IMR-90 (cell line): Measurements from ENCODE around the gene OR10G7. TPM values are rescaled to one million over a fixed set of nuclear protein-coding genes. Genes with fewer than 3 reads are reported as not detected.

ENCODE experiments used
- ATAC-seq: fragments of 200-7000 bp; cut with Tn5 transposase; 2 replicates; pipeline ENCODE4 v1.9.1; 2020; ENCODE audit warnings: low read depth, mild to moderate bottlenecking, moderate library complexity
- BruUV-seq: library from RNA; stranded (reverse); fragments of 400-500 nt; replicated peaks from 2 replicates; lab custom pipeline; 2021; lab: Mats Ljungman, UMichigan
- CTCF ChIA-PET: fragments of 300-600 bp; formaldehyde crosslinking; extraction: SDS; loops from one replicate; lab custom pipeline; 2021; ENCODE audit warnings: antibody characterized with exemption; lab: Yijun Ruan, JAX
- POLR2A ChIA-PET: fragments of 300-600 bp; sonication (Branson Sonifier 250); formaldehyde crosslinking; loops from one replicate; lab custom pipeline; 2022; ENCODE audit warnings: antibody characterized with exemption; ENCODE audit not compliant: unreplicated experiment; lab: Charles Lee
- DNase-seq: peaks from one replicate; pipeline ENCODE4 v3.0.0; 2013
- H2AFZ ChIP-seq: replicated peaks from 2 replicates; pipeline ENCODE3; 2013; ENCODE audit warnings: low read length, mild to moderate bottlenecking; ENCODE audit not compliant: poor library complexity
- H2AK5ac ChIP-seq: 2 replicates; pipeline ENCODE4 v1.6.1; 2013; ENCODE audit warnings: low read depth, low read length, inconsistent platforms
- H2AK9ac ChIP-seq: replicated peaks from 2 replicates; pipeline ENCODE3; 2013; ENCODE audit warnings: mild to moderate bottlenecking, low read depth, low read length, moderate library complexity; ENCODE audit not compliant: poor library complexity
- H2BK120ac ChIP-seq: 2 replicates; pipeline ENCODE4 v1.6.1; 2013; ENCODE audit warnings: low read depth, low read length, inconsistent platforms
- H2BK15ac ChIP-seq: 3 replicates; pipeline ENCODE4 v1.6.1; 2013; ENCODE audit warnings: low read depth, low read length, inconsistent platforms
- H2BK20ac ChIP-seq: 2 replicates; pipeline ENCODE4 v1.6.1; 2013; ENCODE audit warnings: low read depth, mild to moderate bottlenecking, inconsistent platforms, low read length, moderate library complexity
- H2BK5ac ChIP-seq: 2 replicates; pipeline ENCODE4 v1.6.1; 2013; ENCODE audit warnings: mild to moderate bottlenecking, low read depth, low read length, inconsistent platforms; ENCODE audit not compliant: poor library complexity, severe bottlenecking
- H3K14ac ChIP-seq: replicated peaks from 2 replicates; pipeline ENCODE4 v1.6.1; 2013; ENCODE audit warnings: low read depth, low read length, inconsistent platforms
- H3K18ac ChIP-seq: 2 replicates; pipeline ENCODE4 v1.6.1; 2013; ENCODE audit warnings: low read depth, low read length, control low read depth
- H3K23ac ChIP-seq: 2 replicates; pipeline ENCODE4 v1.6.1; 2013; ENCODE audit warnings: low read depth, low read length, inconsistent platforms
- H3K27ac ChIP-seq: 2 replicates; pipeline ENCODE4 v1.5.1; 2013; ENCODE audit warnings: mild to moderate bottlenecking, control low read depth, low read length; ENCODE audit not compliant: insufficient read depth
- H3K27me3 ChIP-seq: 2 replicates; pipeline ENCODE4 v1.6.1; 2013; ENCODE audit warnings: low read length; ENCODE audit not compliant: control insufficient read depth, insufficient read depth
- H3K36me3 ChIP-seq: 2 replicates; pipeline ENCODE4 v1.6.1; 2013; ENCODE audit warnings: low read length, mixed read lengths; ENCODE audit not compliant: control insufficient read depth, insufficient read depth
- H3K4ac ChIP-seq: 2 replicates; pipeline ENCODE4 v1.6.1; 2013; ENCODE audit warnings: low read depth, low read length, inconsistent platforms
- H3K4me1 ChIP-seq: 2 replicates; pipeline ENCODE4 v1.6.1; 2013; ENCODE audit warnings: low read length, mixed read lengths; ENCODE audit not compliant: control insufficient read depth, insufficient read depth
- H3K4me2 ChIP-seq: 2 replicates; pipeline ENCODE4 v1.6.1; 2013; ENCODE audit warnings: low read depth, mild to moderate bottlenecking, control low read depth, low read length, moderate library complexity
- H3K4me3 ChIP-seq: 2 replicates; pipeline ENCODE4 v1.5.1; 2013; ENCODE audit warnings: low read depth, mild to moderate bottlenecking, control low read depth, low read length, moderate library complexity; ENCODE audit not compliant: insufficient read depth
- H3K56ac ChIP-seq: 2 replicates; pipeline ENCODE4 v1.6.1; 2013; ENCODE audit warnings: low read length, inconsistent platforms; ENCODE audit not compliant: insufficient read depth; ENCODE audit errors: extremely low read depth
- H3K79me1 ChIP-seq, 2 experiments: 2 replicates each; pipeline ENCODE4 v1.6.1; 2013; ENCODE audit warnings: low read length in 2 of 2, inconsistent platforms in 1 of 2, low read depth in 1 of 2
- H3K9ac ChIP-seq: 2 replicates; pipeline ENCODE4 v1.6.1; 2013; ENCODE audit warnings: low read depth, low read length, control low read depth
- H3K9me1 ChIP-seq: 2 replicates; pipeline ENCODE4 v1.6.1; 2013; ENCODE audit warnings: low read length, inconsistent platforms; ENCODE audit not compliant: insufficient read depth
- H3K9me3 ChIP-seq: 2 replicates; pipeline ENCODE4 v1.6.1; 2013; ENCODE audit warnings: low read length; ENCODE audit not compliant: control insufficient read depth, insufficient read depth
- H4K20me1 ChIP-seq: 2 replicates; pipeline ENCODE4 v1.6.1; 2013; ENCODE audit warnings: low read length, inconsistent platforms; ENCODE audit not compliant: insufficient read depth
- H4K5ac ChIP-seq: 2 replicates; pipeline ENCODE4 v1.6.1; 2013; ENCODE audit warnings: mild to moderate bottlenecking, low read depth, low read length, control low read depth
- H4K8ac ChIP-seq, 2 experiments: 2 replicates each; pipeline ENCODE4 v1.6.1; 2013; ENCODE audit warnings: low read depth in 2 of 2, low read length in 2 of 2, control low read depth in 1 of 2, inconsistent platforms in 1 of 2
- H4K91ac ChIP-seq: 2 replicates; pipeline ENCODE4 v1.6.1; 2013; ENCODE audit warnings: low read depth, low read length, inconsistent platforms; ENCODE audit not compliant: insufficient read depth
- BHLHE40 ChIP-seq: fragments of 150-350 bp; IDR thresholded peaks from 2 replicates; pipeline ENCODE4 v1.6.1; 2016; ENCODE audit warnings: mild to moderate bottlenecking, low read depth, low read length
- FOS ChIP-seq: fragments of 150-350 bp; IDR thresholded peaks from 2 replicates; pipeline ENCODE4 v1.6.1; 2016; ENCODE audit warnings: low read depth, low read length
- MXI1 ChIP-seq: IDR thresholded peaks from 2 replicates; pipeline ENCODE4 v1.6.1; 2012; ENCODE audit warnings: low read depth, mild to moderate bottlenecking, low read length, moderate library complexity, borderline replicate concordance
- POLR2A ChIP-seq: IDR thresholded peaks from 2 replicates; pipeline ENCODE4 v1.6.1; 2012; ENCODE audit warnings: mild to moderate bottlenecking, low read depth, low read length
- RAD21 ChIP-seq: IDR thresholded peaks from 2 replicates; pipeline ENCODE4 v1.6.1; 2012; ENCODE audit warnings: low read length, improper control_type of control experiment
- RFX5 ChIP-seq: IDR thresholded peaks from 2 replicates; pipeline ENCODE4 v1.8.0; 2012; ENCODE audit warnings: low read depth, mild to moderate bottlenecking, low read length, moderate library complexity
- SMC3 ChIP-seq: fragments of 150-350 bp; IDR thresholded peaks from 2 replicates; pipeline ENCODE4 v1.6.1; 2016; ENCODE audit warnings: low read depth, mild to moderate bottlenecking, antibody characterized with exemption, low read length, moderate library complexity
- whole genome bisulfite sequencing, 2 experiments: methylation state at CpG; one replicate each; pipeline versions ENCODE4 v1.1.5 to v1.1.7; 2013; ENCODE audit warnings: missing lambda C conversion rate in 2 of 2; ENCODE audit not compliant: insufficient read length in 1 of 2; ENCODE audit errors: extremely low coverage in 2 of 2; 5-methylcytosine and 5-hydroxymethylcytosine counted together
- dilution Hi-C: fragments of 300-500 bp; cut with HindIII; formaldehyde crosslinking; loops from one replicate; pipeline ENCODE4 v1.14.3; 2018; ENCODE audit warnings: low sequenced_read_pairs; ENCODE audit not compliant: unreplicated experiment
- in situ Hi-C: fragments of 300-500 bp; cut with MboI; formaldehyde crosslinking; loops from 3 replicates; pipeline ENCODE4 v1.14.3; 2019; ENCODE audit warnings: low sequenced_read_pairs, inconsistent platforms, mixed read lengths
- intact Hi-C: fragments of 100-400 bp; cut with micrococcal nuclease; formaldehyde crosslinking; loops from 2 replicates; pipeline ENCODE4 v1.10.0; 2022
- polyA plus RNA-seq, 3 experiments: library from polyadenylated mRNA; depleted of rRNA; stranded (reverse); fragments of >200 nt; gene quantifications; 2 replicates each; pipeline ENCODE4 v1.2.3, GENCODE V29; 2012; ENCODE audit warnings: low replicate concordance in 1 of 3
- total RNA-seq: library from RNA; depleted of rRNA; stranded (reverse); fragments of >200 nt; gene quantifications from 2 replicates; pipeline ENCODE4 v1.2.3, GENCODE V29; 2012
- TF ChIP-seq, protein P1 (sequence below): conservative IDR thresholded peaks from 2 replicates; pipeline ENCODE4 v1.5.1; 2012; ENCODE audit warnings: mild to moderate bottlenecking, low read depth, low read length, improper control_type of control experiment
- TF ChIP-seq, protein P2 (sequence below): fragments of 150-350 bp; IDR thresholded peaks from 2 replicates; pipeline ENCODE4 v1.6.1; 2016; ENCODE audit warnings: low read depth, mild to moderate bottlenecking, low read length, moderate library complexity, borderline replicate concordance

The OR10G7 gene
- total and polyA plus RNA-seq, 2 of the 4 experiments (the other 2 are of a cell fraction) = not detected

DNA sequence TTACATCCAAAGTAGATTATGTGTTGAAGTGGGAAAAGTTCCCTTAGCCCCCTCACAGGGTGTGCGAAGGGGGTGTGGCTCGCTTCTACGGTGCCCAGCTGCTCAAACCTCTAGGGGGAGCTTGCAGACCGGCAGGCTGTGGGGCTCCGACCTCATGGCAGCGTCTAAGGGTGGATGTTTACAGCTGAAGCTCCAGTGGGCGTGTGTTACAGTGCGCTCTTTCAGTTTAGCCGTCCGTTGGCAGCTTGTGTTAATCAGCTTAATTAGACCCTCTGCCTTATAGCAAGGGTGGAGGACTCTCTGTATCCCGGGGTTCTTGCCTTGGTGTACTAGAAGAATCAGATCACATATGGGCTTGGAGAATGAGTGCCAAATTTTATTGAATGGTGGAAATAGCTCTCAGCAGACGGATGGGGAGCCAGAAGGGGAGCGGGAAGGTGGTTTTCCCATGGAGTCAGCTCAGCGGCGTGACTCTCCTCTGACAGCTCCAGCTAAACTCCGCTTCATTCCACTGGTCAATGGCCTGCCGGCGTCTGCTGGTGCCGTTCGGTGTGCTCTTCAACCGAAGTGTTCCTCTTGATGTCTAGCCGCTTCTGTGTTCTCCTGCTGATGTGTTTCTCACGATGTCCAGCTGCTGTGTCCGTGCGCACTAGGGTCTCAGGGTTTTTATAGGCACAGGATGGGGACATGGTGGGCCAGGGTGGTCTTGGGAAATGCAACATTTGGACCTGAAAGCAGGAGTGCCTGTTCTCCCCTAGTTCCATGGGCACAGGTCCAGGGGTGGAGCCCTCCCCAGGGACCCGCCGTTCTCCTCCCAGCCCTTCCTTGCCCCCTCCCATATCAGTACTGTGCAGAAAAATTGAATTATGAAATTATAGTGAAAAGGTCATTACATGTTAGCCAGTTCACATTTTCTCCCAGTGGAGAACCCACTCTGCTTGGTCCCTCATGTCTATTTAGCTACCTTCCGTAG lies 28.6 kb upstream of the OR10G7 start:
- Histone ChIP-seq H3K4me3 (peak overlapping the region; percentile 43), H4K5ac (no peak overlapping the region), H4K91ac (no peak overlapping the region), H3K14ac (no peak overlapping the region), H3K36me3 (no peaks in the 10 kb centered on the region), H2AK5ac (no peak overlapping the region), H3K23ac (peak overlapping the region; percentile 39; the same call in 1 of the 2 replicates), H2BK5ac (no peak overlapping the region), H2BK15ac (no peak overlapping the region), H3K9me1 (no peaks in the 10 kb centered on the region), H3K9ac (no peak overlapping the region), H3K9me3 (no peaks in the 10 kb centered on the region), H3K4ac (no peak overlapping the region), H4K20me1 (no peaks in the 10 kb centered on the region), H3K4me1 (no peaks in the 10 kb centered on the region), H3K27ac (no peak overlapping the region), H2AK9ac (no peak overlapping the region), H3K18ac (no peak overlapping the region), H3K27me3 (peaks cover 11% of the 10 kb centered on the region), H4K8ac (no peak overlapping the region), H2BK20ac (peak overlapping the region; percentile 20; the same call in 1 of the 2 replicates), H3K79me1 (no peaks in the 10 kb centered on the region), H2AFZ (peak overlapping the region; percentile 86), H2BK120ac (no peak overlapping the region), H3K4me2 (peak overlapping the region; percentile 84), H3K56ac (no peak overlapping the region)
- ChIA-PET CTCF (interaction anchor here (0.6 to 2.2 kb wide), 10 partner anchors 33 to 516 kb away, joined by 3 to 8 read pairs (median 4); no protein-coding TSS in a partner anchor), POLR2A (no interaction called here)
- ATAC-seq = peak; percentile 99
- in situ Hi-C loops (loop anchor here (5.0 to 25.0 kb wide), 3 partner anchors 128 to 518 kb away; partner anchors contain the start of gene OR8D1), dilution Hi-C loops (no loop called here), intact Hi-C loops (loop anchor here (5.0 to 10.0 kb wide), 3 partner anchors 333 to 795 kb away; partner anchors contain the start of gene ROBO3)
- DNase-seq = peak; percentile 50
- no peak for TF ChIP-seq POLR2A
- peak; percentile 84 for TF ChIP-seq MXI1
- peak; percentile 34; the same call in 1 of the 2 replicates for TF ChIP-seq SMC3
- TF ChIP-seq BHLHE40 = peak; percentile 22; the same call in 1 of the 2 replicates
- TF ChIP-seq FOS = no peak
- TF ChIP-seq, protein P1, sequence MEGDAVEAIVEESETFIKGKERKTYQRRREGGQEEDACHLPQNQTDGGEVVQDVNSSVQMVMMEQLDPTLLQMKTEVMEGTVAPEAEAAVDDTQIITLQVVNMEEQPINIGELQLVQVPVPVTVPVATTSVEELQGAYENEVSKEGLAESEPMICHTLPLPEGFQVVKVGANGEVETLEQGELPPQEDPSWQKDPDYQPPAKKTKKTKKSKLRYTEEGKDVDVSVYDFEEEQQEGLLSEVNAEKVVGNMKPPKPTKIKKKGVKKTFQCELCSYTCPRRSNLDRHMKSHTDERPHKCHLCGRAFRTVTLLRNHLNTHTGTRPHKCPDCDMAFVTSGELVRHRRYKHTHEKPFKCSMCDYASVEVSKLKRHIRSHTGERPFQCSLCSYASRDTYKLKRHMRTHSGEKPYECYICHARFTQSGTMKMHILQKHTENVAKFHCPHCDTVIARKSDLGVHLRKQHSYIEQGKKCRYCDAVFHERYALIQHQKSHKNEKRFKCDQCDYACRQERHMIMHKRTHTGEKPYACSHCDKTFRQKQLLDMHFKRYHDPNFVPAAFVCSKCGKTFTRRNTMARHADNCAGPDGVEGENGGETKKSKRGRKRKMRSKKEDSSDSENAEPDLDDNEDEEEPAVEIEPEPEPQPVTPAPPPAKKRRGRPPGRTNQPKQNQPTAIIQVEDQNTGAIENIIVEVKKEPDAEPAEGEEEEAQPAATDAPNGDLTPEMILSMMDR = peak; percentile 70
- peak; percentile 66 for TF ChIP-seq RAD21
- TF ChIP-seq, protein P2, sequence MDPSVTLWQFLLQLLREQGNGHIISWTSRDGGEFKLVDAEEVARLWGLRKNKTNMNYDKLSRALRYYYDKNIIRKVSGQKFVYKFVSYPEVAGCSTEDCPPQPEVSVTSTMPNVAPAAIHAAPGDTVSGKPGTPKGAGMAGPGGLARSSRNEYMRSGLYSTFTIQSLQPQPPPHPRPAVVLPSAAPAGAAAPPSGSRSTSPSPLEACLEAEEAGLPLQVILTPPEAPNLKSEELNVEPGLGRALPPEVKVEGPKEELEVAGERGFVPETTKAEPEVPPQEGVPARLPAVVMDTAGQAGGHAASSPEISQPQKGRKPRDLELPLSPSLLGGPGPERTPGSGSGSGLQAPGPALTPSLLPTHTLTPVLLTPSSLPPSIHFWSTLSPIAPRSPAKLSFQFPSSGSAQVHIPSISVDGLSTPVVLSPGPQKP = no peak
- TF ChIP-seq RFX5 = no peak
- no TSS peak for BruUV-seq
- 18% methylated on average over 9 of the region's 28 CpGs; no CpG with 5 or more reads in 1 of the 2 experiments for WGBS, 2 experiments
